PFSK-1 (cell line): ENCODE measurements around the gene OPCML.

ENCODE experiments used
- FOXP2 ChIP-seq: optimal IDR thresholded peaks from 2 replicates; pipeline ENCODE3; 2011; ENCODE audit warnings: borderline replicate concordance, control low read depth, inconsistent platforms; ENCODE audit not compliant: insufficient read depth; ENCODE audit errors: extremely low read length, extremely low read depth
- POLR2AphosphoS5 ChIP-seq: IDR thresholded peaks from 2 replicates; pipeline ENCODE4 v1.6.1; 2012; ENCODE audit warnings: low read depth, mild to moderate bottlenecking, control low read depth, low read length, moderate library complexity
- SIN3A ChIP-seq: IDR thresholded peaks from 2 replicates; pipeline ENCODE4 v1.6.1; 2012; ENCODE audit warnings: mild to moderate bottlenecking, low read length, moderate library complexity, borderline replicate concordance; ENCODE audit not compliant: insufficient read depth
- TAF1 ChIP-seq: IDR thresholded peaks from 2 replicates; pipeline ENCODE4 v1.6.1; 2012; ENCODE audit warnings: low read length, control low read depth, borderline replicate concordance; ENCODE audit not compliant: insufficient read depth
- TF ChIP-seq, protein P1 (sequence below), 2 experiments: IDR thresholded peaks; 2 replicates each; pipeline versions ENCODE4 v1.6.1 to v1.8.0; 2011 to 2012; ENCODE audit warnings: low read depth in 2 of 2, low read length in 2 of 2, control low read depth in 1 of 2, inconsistent platforms in 1 of 2, mild to moderate bottlenecking in 1 of 2, moderate library complexity in 1 of 2; ENCODE audit not compliant: insufficient read depth in 1 of 2

Gene OPCML

DNA sequence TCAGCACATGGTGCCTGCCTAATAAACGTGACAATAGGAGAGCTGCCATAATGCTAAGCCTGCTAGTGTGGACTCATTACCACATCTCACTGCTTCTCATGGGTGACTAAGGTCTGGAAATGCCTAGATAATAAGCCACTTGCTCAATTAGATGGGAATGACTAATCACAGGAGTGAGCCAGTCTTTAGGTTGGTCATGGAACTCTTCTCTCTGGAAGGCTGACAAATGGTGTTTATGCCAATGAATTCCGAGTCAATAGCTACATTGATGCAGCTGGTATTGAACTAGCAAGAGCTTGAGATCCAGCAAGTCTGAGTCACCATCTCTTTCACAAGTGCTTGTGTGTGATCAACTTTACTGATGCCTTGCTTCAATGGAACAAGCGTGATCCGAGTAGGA lies 334.9 kb downstream of the OPCML start:
- TF ChIP-seq, protein P1, sequence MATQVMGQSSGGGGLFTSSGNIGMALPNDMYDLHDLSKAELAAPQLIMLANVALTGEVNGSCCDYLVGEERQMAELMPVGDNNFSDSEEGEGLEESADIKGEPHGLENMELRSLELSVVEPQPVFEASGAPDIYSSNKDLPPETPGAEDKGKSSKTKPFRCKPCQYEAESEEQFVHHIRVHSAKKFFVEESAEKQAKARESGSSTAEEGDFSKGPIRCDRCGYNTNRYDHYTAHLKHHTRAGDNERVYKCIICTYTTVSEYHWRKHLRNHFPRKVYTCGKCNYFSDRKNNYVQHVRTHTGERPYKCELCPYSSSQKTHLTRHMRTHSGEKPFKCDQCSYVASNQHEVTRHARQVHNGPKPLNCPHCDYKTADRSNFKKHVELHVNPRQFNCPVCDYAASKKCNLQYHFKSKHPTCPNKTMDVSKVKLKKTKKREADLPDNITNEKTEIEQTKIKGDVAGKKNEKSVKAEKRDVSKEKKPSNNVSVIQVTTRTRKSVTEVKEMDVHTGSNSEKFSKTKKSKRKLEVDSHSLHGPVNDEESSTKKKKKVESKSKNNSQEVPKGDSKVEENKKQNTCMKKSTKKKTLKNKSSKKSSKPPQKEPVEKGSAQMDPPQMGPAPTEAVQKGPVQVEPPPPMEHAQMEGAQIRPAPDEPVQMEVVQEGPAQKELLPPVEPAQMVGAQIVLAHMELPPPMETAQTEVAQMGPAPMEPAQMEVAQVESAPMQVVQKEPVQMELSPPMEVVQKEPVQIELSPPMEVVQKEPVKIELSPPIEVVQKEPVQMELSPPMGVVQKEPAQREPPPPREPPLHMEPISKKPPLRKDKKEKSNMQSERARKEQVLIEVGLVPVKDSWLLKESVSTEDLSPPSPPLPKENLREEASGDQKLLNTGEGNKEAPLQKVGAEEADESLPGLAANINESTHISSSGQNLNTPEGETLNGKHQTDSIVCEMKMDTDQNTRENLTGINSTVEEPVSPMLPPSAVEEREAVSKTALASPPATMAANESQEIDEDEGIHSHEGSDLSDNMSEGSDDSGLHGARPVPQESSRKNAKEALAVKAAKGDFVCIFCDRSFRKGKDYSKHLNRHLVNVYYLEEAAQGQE (IDR thresholded peaks at IDR 0.05; ENCODE audit: insufficient read depth in 1 of 2, low read depth in 2 of 2, low read length in 2 of 2): no peak
- TF ChIP-seq TAF1 (no peak), SIN3A (no peak), POLR2AphosphoS5 (no peak), FOXP2 (no peak)

DNA sequence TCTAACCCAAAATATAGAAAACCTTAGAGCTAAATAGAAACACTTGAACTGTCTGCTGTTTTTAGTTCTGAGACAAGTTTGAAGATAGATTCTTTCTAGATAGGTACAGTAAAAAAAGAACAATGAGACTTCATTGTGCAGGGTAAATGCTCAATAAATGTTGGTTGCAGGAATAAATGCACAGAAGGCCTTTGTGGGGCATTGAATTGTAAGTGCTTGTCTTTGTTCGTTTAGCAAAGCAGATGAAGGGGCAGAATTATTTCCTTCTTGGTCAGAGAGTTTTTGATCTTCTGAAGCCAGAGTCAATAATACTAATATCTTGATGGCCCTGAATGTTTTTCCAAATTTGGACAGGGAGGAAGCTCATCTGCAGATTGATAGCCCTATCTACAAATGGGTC lies 340.4 kb downstream of the OPCML start:
- no peak for TF ChIP-seq POLR2AphosphoS5
- no peak for TF ChIP-seq TAF1
- TF ChIP-seq, protein P1 (IDR thresholded peaks at IDR 0.05; ENCODE audit: insufficient read depth in 1 of 2, low read depth in 2 of 2, low read length in 2 of 2): no peak
- no peak for TF ChIP-seq SIN3A
- no peak for TF ChIP-seq FOXP2

DNA sequence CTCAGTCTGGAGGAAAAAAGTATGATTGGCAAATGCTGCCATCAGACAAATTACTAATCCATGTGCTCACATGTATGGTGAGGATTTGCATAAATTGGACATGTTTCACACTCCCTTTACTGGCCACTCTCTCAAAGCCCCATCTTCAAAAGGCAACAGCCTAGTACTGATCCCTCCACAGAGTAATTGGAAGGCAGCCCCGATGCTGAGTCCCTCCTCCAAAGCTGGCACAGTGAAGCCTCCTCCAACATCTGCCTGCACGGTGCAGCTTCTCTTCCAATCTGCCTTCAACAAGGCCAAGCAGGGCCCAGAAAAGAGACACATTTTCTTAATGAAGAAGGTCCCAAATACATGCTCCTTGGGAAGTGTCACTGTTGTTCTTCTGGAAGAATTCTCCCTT lies 350.6 kb downstream of the OPCML start:
- TF ChIP-seq POLR2AphosphoS5 (no peak), SIN3A (no peak), TAF1 (no peak), FOXP2 (no peak)
- TF ChIP-seq, protein P1 (IDR thresholded peaks at IDR 0.05; ENCODE audit: insufficient read depth in 1 of 2, low read depth in 2 of 2, low read length in 2 of 2): no peak

DNA sequence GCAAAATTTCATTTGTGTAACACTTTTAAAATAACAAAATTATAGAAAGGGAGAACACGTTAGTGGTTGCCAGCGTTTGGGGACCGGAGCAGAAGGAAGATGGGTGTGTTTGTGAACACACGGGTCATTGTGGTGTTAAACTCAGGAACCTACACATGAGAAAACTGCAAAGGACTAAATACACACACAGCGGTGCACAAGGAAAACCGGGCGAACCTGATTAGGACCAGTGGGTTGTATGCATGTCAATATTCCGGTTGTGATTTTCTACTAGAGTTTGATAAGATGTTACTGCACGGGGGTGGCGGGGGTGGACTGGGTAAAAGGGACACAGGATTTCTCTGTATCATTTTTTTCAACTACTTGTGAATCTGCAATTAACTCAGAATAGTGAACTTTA lies 351.2 kb downstream of the OPCML start:
- no peak for TF ChIP-seq FOXP2
- TF ChIP-seq SIN3A: no peak
- no peak for TF ChIP-seq POLR2AphosphoS5

DNA sequence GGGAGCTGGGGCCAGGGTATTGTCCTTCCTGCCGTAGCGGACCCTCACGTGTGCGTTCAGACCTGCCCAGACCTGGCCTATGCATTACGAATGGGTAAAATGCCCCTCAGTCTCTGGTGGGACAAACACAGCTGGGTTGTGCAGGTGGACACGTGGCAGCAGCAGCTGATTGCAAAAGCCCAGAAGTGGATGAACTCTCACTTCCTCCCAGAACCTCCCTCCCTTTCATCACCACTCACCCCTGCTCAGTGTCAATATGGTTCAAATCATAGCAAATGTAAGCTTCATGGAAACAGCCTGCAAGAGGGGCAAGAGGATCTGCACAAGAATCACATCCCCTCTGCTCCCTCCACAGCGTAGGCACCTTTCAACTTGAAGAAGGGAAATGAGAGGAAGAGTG lies 352.1 kb downstream of the OPCML start:
- TF ChIP-seq, protein P1 (IDR thresholded peaks at IDR 0.05; ENCODE audit: insufficient read depth in 1 of 2, low read depth in 2 of 2, low read length in 2 of 2): no peak
- no peak for TF ChIP-seq TAF1
- TF ChIP-seq POLR2AphosphoS5: no peak
- no peak for TF ChIP-seq FOXP2
- no peak for TF ChIP-seq SIN3A
